K562 (cell line): ENCODE results near the gene LCLAT1. TPM values are rescaled to one million over a fixed set of nuclear protein-coding genes. Genes with fewer than 3 reads are reported as not detected.

Experiments used
- DIDO1 ChIP-seq: fragments of 450-650 bp; IDR thresholded peaks from 2 replicates; pipeline ENCODE4 v1.6.1; 2016; ENCODE audit warnings: low read depth, missing biosample characterization, missing genetic modification characterization
- EGR1 ChIP-seq: fragments of 450-650 bp; conservative IDR thresholded peaks from 2 replicates; pipeline ENCODE4 v1.6.1; 2017; ENCODE audit warnings: mild to moderate bottlenecking
- ESRRB ChIP-seq: fragments of 250-450 bp; sonication (Bioruptor Pico); IDR thresholded peaks from 2 replicates; pipeline ENCODE4 v1.5.0; 2020; ENCODE audit warnings: mild to moderate bottlenecking, moderate library complexity, borderline replicate concordance
- FOS ChIP-seq: IDR thresholded peaks from 3 replicates; pipeline ENCODE4 v1.6.1; 2011; ENCODE audit not compliant: insufficient read length; ENCODE audit errors: extremely low read depth
- GATA2 ChIP-seq: sonication (generic); formaldehyde crosslinking; IDR thresholded peaks from 2 replicates; pipeline ENCODE4 v1.4.0; 2020; ENCODE audit warnings: mild to moderate bottlenecking, missing genetic modification reagents
- HMG20A ChIP-seq: fragments of 450-650 bp; formaldehyde crosslinking; conservative IDR thresholded peaks from 2 replicates; pipeline ENCODE4 v1.4.0; 2020; ENCODE audit warnings: mild to moderate bottlenecking, mixed read lengths
- JUN ChIP-seq, 2 experiments: sonication (generic) in 1 of 2; formaldehyde crosslinking in 1 of 2; IDR thresholded peaks; 2 replicates each; pipeline versions ENCODE4 v1.6.1 to v1.8.0; 2012 to 2022; ENCODE audit warnings: borderline replicate concordance in 2 of 2, mild to moderate bottlenecking in 2 of 2, improper control_type of control experiment in 1 of 2, low read depth in 1 of 2, low read length in 1 of 2, missing genetic modification reagents in 1 of 2
- L3MBTL2 ChIP-seq: fragments of 450-650 bp; IDR thresholded peaks from 2 replicates; pipeline ENCODE4 v1.6.1; 2016; ENCODE audit warnings: mild to moderate bottlenecking, moderate library complexity
- NONO ChIP-seq, 2 experiments: fragments of 200-400 bp in 1 of 2; fragments of 450-650 bp in 1 of 2; formaldehyde crosslinking in 1 of 2; IDR thresholded peaks; 2 replicates each; pipeline ENCODE4 v1.6.1; 2017; ENCODE audit warnings: low read depth in 2 of 2, mild to moderate bottlenecking in 2 of 2, moderate library complexity in 2 of 2, low read length in 1 of 2
- POLR2G ChIP-seq: fragments of 200-400 bp; formaldehyde crosslinking; IDR thresholded peaks from 2 replicates; pipeline ENCODE4 v1.6.1; 2017; ENCODE audit warnings: low read depth, mild to moderate bottlenecking, antibody characterized with exemption, low read length, moderate library complexity
- POLR3A ChIP-seq: IDR thresholded peaks from 2 replicates; pipeline ENCODE4 v1.6.1; 2011; ENCODE audit warnings: borderline replicate concordance, mild to moderate bottlenecking, moderate library complexity; ENCODE audit not compliant: insufficient read length, insufficient read depth; ENCODE audit errors: extremely low read depth
- SIN3A ChIP-seq, 2 experiments: fragments of 150-350 bp in 1 of 2; IDR thresholded peaks; 2 replicates each; pipeline ENCODE4 v1.6.1; 2011 to 2016; ENCODE audit warnings: borderline replicate concordance in 2 of 2, low read depth in 2 of 2, low read length in 2 of 2, mild to moderate bottlenecking in 2 of 2, moderate library complexity in 2 of 2; ENCODE audit not compliant: control insufficient read depth in 1 of 2
- SRSF1 ChIP-seq: fragments of 200-400 bp; formaldehyde crosslinking; IDR thresholded peaks from 2 replicates; pipeline ENCODE4 v1.6.1; 2017; ENCODE audit warnings: mild to moderate bottlenecking, low read depth, low read length, moderate library complexity
- TCFL5 ChIP-seq: fragments of 250-450 bp; sonication (Bioruptor Pico); conservative IDR thresholded peaks from 2 replicates; pipeline ENCODE4 v1.6.1; 2021; ENCODE audit warnings: mild to moderate bottlenecking, moderate library complexity, matching md5 sums
- TEAD1 ChIP-seq, 2 experiments: fragments of 450-650 bp in 1 of 2; sonication (generic) in 1 of 2; formaldehyde crosslinking; IDR thresholded peaks; 2 replicates each; pipeline versions ENCODE4 v1.4.0 to v1.8.0; 2020 to 2022; ENCODE audit warnings: mild to moderate bottlenecking in 2 of 2, missing genetic modification reagents in 1 of 2
- ZNF212 ChIP-seq: fragments of 450-650 bp; formaldehyde crosslinking; IDR thresholded peaks from 2 replicates; pipeline ENCODE4 v1.4.0; 2020; ENCODE audit warnings: mild to moderate bottlenecking
- ZNF253 ChIP-seq: fragments of 250-450 bp; sonication (Bioruptor Pico); conservative IDR thresholded peaks from 2 replicates; pipeline ENCODE4 v1.6.1; 2021; ENCODE audit warnings: mild to moderate bottlenecking
- ZNF316 ChIP-seq: fragments of 450-650 bp; IDR thresholded peaks from 2 replicates; pipeline ENCODE4 v1.6.1; 2016
- polyA plus RNA-seq, 8 experiments: library from polyadenylated mRNA; depleted of rRNA in 4 of 8; stranded (reverse) in 5 of 8; unstranded in 3 of 8; fragments of >200 nt; fragmentation: Nextera tagmentation in 2 of 8; fragmentation: Illumina TruSeq in 1 of 8; extraction: Ambion mirVana in 2 of 8; extraction: Trizol in 1 of 8; gene quantifications; 2 replicates each; pipeline versions ENCODE4 v1.2.1 to v1.2.3, GENCODE V29; 2011 to 2014; ENCODE audit warnings: inconsistent platforms in 1 of 8, missing spikeins in 1 of 8
- total RNA-seq, 7 experiments: library from RNA; depleted of rRNA in 6 of 7; stranded (reverse); fragments of >200 nt in 6 of 7; fragmentation: Illumina TruSeq in 2 of 7; extraction: Trizol in 2 of 7; gene quantifications; 2 replicates each; pipeline versions ENCODE4 v1.2.1 to v1.2.3, GENCODE V29; 2011 to 2021; ENCODE audit warnings: low replicate concordance in 1 of 7
- TF ChIP-seq, protein P1 (sequence below): fragments of 150-350 bp; conservative IDR thresholded peaks from 2 replicates; pipeline ENCODE4 v1.6.1; 2014; ENCODE audit warnings: low read length
- TF ChIP-seq, protein P2 (sequence below): fragments of 250-450 bp; sonication (Bioruptor Pico); IDR thresholded peaks from 2 replicates; pipeline ENCODE4 v1.8.0; 2022; ENCODE audit warnings: moderate library complexity, mild to moderate bottlenecking, inconsistent platforms
- TF ChIP-seq, protein P3 (sequence below): fragments of 450-650 bp; formaldehyde crosslinking; conservative IDR thresholded peaks from 2 replicates; pipeline ENCODE4 v1.4.0; 2022; ENCODE audit warnings: mild to moderate bottlenecking, missing genetic modification characterization

LCLAT1 gene
- total and polyA plus RNA-seq, 9 of the 15 experiments (the other 6 are each of a cell fraction or from before 2014, with no cell fraction given), result 8.9 to 63.3 (median 25.4) TPM

DNA sequence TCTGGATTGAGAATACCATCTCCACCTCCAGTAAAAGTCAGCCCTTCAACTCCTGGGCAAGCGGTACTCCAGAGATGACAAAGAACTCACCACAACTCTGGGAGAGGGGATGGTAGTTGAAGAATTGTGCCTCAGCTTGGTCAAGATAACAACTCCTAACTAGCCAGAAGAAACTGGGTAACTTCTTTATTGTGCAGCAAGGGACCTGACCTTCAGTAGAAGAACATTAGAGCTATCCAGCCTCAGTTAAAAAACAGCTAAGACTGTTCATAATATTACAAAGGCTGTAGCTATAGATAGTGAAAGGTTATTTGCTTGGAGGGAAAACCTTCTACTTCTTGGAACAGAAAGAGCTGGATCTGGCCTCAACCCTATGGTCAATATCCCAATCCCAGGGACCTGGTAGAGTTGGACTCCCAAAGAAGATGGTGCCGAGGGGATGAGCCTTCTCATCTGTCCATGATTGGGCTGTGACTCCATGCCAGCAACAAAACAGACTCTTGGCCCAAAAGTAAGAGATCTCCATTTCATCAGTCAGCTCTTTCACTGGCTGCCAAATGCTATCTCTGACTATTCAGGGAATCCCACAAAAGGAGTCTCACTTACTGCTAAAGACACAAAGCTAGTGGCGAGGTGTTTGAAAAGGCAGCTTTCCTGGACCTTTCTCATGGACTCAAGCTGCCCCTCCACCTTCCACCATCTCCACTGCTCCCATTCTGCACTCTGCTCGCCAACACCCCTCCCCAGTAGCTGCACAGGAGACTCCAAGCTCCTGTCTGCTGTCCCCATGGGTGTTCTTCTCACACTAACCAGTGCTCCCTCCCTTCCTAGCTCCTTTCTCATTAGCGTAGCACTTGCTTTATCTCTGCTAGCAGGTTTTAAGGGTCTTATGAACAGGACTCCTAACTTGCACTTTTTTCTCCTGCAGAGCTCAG, 214.4 kb downstream of the LCLAT1 start (continued):
- TF ChIP-seq, protein P1, sequence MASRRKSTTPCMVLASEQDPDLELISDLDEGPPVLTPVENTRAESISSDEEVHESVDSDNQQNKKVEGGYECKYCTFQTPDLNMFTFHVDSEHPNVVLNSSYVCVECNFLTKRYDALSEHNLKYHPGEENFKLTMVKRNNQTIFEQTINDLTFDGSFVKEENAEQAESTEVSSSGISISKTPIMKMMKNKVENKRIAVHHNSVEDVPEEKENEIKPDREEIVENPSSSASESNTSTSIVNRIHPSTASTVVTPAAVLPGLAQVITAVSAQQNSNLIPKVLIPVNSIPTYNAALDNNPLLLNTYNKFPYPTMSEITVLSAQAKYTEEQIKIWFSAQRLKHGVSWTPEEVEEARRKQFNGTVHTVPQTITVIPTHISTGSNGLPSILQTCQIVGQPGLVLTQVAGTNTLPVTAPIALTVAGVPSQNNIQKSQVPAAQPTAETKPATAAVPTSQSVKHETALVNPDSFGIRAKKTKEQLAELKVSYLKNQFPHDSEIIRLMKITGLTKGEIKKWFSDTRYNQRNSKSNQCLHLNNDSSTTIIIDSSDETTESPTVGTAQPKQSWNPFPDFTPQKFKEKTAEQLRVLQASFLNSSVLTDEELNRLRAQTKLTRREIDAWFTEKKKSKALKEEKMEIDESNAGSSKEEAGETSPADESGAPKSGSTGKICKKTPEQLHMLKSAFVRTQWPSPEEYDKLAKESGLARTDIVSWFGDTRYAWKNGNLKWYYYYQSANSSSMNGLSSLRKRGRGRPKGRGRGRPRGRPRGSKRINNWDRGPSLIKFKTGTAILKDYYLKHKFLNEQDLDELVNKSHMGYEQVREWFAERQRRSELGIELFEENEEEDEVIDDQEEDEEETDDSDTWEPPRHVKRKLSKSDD, result 0 out of 2 replicates have a peak, but pooled peaks have one; percentile 30
- TF ChIP-seq JUN (IDR thresholded peaks at IDR 0.05; ENCODE audit: borderline replicate concordance, low read depth, low read length) (no peak), JUN (CRISPR knock-in tag; IDR thresholded peaks at IDR 0.05; ENCODE audit: borderline replicate concordance) (no peak), DIDO1 (tag) (no peak), ESRRB (CRISPR knock-in tag) (peak; percentile 97), POLR3A (no peak), ZNF212 (CRISPR knock-in tag) (peak; percentile 92; the same call in 1 of the 2 replicates), TCFL5 (no peak), HMG20A (CRISPR knock-in tag) (no peak), SRSF1 (no peak), L3MBTL2 (no peak), FOS (no peak), NONO (IDR thresholded peaks at IDR 0.05; ENCODE audit: low read depth in 2 of 2, low read length in 1 of 2) (peak in 1 of 2 experiments; percentile 95; a peak in 2 of 4 replicates), GATA2 (no peak), ZNF316 (peak; percentile 79), ZNF253 (CRISPR knock-in tag) (peak; percentile 99), TEAD1 (CRISPR knock-in tag; IDR thresholded peaks at IDR 0.05) (peak in 1 of 2 experiments; percentile 77; a peak in 1 of 4 replicates), EGR1 (no peak), POLR2G (peak; percentile 70; the same call in 1 of the 2 replicates), SIN3A (IDR thresholded peaks at IDR 0.05; ENCODE audit: borderline replicate concordance in 2 of 2, control insufficient read depth in 1 of 2, low read depth in 2 of 2, low read length in 2 of 2) (peak; percentile 43 to 70; a peak in 2 of 4 replicates)
- TF ChIP-seq, protein P2, sequence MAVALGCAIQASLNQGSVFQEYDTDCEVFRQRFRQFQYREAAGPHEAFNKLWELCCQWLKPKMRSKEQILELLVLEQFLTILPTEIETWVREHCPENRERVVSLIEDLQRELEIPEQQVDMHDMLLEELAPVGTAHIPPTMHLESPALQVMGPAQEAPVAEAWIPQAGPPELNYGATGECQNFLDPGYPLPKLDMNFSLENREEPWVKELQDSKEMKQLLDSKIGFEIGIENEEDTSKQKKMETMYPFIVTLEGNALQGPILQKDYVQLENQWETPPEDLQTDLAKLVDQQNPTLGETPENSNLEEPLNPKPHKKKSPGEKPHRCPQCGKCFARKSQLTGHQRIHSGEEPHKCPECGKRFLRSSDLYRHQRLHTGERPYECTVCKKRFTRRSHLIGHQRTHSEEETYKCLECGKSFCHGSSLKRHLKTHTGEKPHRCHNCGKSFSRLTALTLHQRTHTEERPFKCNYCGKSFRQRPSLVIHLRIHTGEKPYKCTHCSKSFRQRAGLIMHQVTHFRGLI (CRISPR knock-in tag), result no peak
- TF ChIP-seq, protein P3, sequence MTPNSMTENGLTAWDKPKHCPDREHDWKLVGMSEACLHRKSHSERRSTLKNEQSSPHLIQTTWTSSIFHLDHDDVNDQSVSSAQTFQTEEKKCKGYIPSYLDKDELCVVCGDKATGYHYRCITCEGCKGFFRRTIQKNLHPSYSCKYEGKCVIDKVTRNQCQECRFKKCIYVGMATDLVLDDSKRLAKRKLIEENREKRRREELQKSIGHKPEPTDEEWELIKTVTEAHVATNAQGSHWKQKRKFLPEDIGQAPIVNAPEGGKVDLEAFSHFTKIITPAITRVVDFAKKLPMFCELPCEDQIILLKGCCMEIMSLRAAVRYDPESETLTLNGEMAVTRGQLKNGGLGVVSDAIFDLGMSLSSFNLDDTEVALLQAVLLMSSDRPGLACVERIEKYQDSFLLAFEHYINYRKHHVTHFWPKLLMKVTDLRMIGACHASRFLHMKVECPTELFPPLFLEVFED (CRISPR knock-in tag), result peak; percentile 100
